GM12801 (cell line): ENCODE data around the gene GATA3.

ENCODE experiments used
- CTCF ChIP-seq: IDR thresholded peaks from one replicate; pipeline ENCODE4 v1.5.1; 2011; ENCODE audit warnings: control low read depth; ENCODE audit not compliant: insufficient read length; ENCODE audit errors: extremely low read depth

The GATA3 gene

DNA sequence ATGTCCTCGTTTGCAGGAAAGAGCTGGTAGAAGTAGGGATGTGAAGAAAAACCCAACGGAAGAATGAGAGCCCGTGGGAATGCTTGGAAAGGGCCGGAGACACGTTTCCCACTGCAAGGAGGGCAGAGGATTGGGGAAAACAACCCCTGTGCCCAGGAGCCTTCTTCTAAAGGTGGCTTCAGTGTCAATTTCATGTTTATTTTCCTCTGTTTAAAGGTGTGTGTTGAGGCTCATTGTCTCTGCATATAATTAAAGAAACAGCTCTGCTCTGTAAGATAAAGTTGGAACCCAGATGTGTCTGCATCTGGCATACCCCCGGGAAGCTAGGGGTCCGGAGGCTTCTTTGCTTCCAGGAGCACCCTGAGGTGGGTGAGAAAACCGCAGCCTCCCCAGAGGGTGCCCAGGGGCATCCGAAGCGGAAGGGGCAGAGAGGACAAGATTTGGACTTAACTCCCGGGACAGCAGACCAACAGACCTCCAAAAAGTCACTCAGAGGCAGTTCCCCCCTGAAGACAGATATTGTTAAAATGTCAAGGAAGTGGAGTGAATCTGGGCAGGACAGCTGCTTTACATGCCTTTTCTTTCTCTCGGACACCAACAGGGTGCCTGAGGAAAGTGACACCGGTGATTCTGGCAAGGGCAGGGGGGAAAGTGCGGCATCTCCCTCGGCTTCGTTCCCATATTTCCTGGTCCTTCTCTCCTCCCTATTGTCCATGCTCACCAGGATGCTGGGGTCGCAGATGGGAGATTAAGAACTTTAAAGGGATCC is 8.6 kb upstream of the GATA3 start:
- TF ChIP-seq CTCF = no peak

- TF ChIP-seq CTCF = no peak
Measured at GRCh38 chr10:8047452-8048280, 6.8 kb upstream of the GATA3 start.

DNA sequence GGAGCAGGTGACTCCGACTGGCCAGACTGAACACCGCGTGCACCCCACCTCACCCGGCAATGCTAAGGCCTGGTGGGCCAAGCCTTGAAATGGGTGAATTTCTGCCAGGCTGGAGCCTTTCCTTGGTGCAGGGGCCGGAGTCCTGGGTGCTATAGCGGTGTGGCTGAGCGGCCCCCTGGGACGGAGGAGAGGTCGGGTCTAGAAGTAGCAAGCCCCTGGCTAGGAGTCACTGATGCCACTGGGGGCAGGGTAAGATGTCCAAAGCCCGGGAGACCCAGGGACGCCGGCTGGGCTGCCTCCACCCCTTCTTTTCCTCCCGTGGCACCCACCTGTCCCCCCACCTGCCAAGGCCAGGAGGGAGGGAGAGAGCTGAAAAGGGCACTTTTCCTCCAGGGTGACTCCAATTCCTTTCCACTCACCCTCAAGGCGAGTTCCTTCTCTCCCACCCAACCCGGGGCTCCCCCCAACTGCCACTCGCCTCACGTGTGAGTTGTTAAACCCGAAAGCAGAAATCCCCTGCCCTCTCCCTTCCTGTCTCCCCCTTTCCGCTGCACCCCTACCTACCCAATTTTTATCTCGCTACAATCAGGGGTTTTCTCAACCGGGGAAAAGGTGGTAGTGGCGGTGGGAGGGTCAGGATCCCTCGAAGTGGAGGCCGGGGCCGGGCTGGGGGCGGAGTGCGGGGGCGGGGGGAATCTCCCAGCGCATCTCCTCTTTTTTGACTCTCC is 6.0 kb upstream of the GATA3 start:
- no peak for TF ChIP-seq CTCF

DNA sequence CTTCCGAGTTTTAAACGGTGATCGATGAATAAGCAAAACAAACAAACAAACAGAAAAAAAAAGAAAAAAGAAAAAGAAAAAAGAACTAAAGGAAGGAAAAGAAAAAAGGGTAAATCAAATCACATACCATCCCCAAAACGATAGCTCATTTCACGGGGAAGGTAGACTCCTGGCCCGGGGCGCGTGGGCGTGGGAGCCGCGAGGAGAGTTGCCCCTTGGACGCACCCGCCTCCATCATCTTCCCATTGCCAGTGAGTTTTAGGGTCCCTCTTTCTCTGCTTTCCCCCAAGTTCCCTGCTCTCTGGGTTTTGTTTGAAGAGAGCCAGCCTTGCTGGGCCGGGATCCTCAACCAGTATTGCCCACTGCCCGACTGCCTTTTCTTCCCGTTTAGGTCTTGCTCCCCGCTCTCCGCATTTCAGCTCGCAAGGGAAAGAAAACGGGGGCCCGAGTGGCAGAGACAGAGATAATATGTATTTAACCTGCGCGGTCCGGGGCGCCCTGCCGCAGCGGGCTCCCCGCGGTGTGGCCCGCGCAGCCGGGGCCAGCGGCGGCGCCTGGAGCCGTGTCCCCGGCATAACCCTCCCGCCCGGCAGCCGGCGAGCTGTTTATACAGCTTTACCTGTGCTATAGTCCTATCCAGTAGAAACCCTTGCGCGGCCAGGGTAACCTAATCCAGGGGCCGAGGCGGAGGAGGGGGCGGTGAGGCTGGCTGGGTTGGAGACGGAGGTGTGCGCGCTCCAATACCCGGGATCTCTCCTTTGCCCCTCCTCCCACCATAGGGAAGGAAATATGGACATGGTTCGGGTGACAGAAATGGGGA is 5.2 kb upstream of the GATA3 start:
- TF ChIP-seq CTCF = no peak

DNA sequence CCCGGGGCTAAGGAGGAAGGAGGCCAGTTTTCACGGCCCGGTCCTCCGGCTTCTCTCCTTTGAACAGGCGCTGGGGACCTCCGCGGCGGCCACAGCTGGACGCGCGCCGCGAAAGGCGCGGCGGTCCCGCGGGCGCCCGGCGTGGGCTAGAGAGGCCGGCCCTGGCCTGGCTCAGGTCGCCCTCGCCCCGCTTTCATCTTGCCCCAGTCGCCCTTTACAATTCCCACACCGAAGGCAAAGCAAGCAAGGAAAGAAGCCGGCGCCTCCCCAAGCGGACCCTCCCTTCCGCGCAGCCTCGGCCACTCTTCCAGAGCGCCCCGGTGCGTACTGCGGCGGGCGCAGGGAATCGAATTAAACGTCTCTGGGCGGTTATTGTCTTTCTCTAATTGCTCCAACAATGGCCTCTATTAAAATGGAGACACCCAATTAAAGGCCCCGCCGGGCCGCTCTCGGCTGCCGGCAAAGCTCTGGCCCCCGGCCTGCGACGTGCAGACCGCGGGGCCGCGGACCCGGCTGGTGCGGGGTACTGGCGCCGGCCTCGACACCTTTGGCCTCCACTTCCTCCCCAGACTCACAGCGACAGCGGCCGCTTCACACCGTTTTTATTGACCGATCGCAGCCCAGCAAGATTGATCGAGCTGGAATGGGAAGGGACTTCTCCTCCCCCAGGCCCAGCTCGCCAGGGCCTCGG is 4.5 kb upstream of the GATA3 start:
- TF ChIP-seq CTCF = no peak

DNA sequence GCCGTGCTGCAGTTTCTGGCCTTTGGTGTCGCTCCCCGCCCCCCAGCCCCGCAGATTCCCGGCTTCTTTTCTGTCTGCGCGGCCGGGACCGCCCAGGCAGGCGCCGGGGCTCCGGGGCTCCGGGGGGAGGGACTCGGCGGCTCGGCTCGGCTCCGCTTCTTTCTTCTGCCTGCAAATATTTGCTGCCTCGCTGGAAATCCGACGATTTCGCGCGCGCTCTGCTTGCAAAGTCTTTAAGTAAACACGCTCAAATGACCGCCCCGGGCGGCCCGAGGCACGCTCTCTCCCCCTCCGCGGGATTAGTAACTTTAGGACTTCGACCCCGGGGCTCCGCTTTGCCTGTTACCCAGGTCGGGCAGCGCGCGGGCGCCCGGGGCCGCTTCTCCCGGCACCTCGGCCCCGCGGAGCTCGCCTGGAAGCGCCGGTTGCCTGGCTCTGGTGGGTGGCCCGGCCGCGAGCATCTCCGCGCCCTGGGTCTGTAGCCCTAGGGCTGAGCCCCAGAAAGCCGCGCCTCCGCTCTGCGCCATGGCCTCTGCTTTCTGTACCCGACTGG is 3.9 kb upstream of the GATA3 start:
- no peak for TF ChIP-seq CTCF
